Thoracic aorta (tissue), 2 donors: ENCODE measurements around the gene LDLRAD2. TPM values are rescaled to one million over a fixed set of nuclear protein-coding genes. Genes with fewer than 3 reads are reported as not detected.

Experiments used
- ATAC-seq: fragments of 150-250 bp; one replicate; pipeline ENCODE4 v1.8.0; 2017; ENCODE audit warnings: low read depth; ENCODE audit not compliant: insufficient number of reproducible peaks, low FRiP score
- DNase-seq: peaks from one replicate; pipeline ENCODE4 v3.0.0-alpha.2; 2020; ENCODE audit warnings: low spot score
- H3K27ac ChIP-seq, 2 donors: fragments of 200-600 bp; sonication (generic); 1 replicate in 1 of 2; 2 replicates in 1 of 2; pipeline ENCODE4 v1.5.1; 2016; ENCODE audit warnings: mild to moderate bottlenecking in 2 of 2, moderate library complexity in 2 of 2
- H3K27me3 ChIP-seq: fragments of 200-600 bp; sonication (generic); replicated peaks from 2 replicates; pipeline ENCODE4 v1.6.0; 2016; ENCODE audit warnings: mild to moderate bottlenecking; ENCODE audit not compliant: insufficient read depth
- H3K36me3 ChIP-seq: fragments of 200-600 bp; sonication (generic); one replicate; pipeline ENCODE4 v1.5.1; 2016
- H3K4me1 ChIP-seq, 2 donors: fragments of 200-600 bp; sonication (generic); 1 replicate in 1 of 2; 2 replicates in 1 of 2; pipeline versions ENCODE4 v1.5.1 to v1.6.0; 2016; ENCODE audit warnings: low read depth in 2 of 2, mild to moderate bottlenecking in 1 of 2; ENCODE audit not compliant: control insufficient read depth in 1 of 2
- H3K4me3 ChIP-seq: fragments of 200-600 bp; sonication (generic); 2 replicates; pipeline ENCODE4 v1.5.1; 2016; ENCODE audit warnings: mild to moderate bottlenecking
- H3K9me3 ChIP-seq: fragments of 200-600 bp; sonication (generic); 2 replicates; pipeline ENCODE4 v1.5.1; 2016
- total RNA-seq, 2 donors: library from RNA; depleted of rRNA; stranded (reverse); fragments of >200 nt; gene quantifications; one replicate each; pipeline versions ENCODE4 v1.1.0 to v1.2.3, GENCODE V29; 2016
- TF ChIP-seq, protein P1 (sequence below): fragments of 200-600 bp; sonication (generic); IDR thresholded peaks from one replicate; pipeline ENCODE4 v1.5.1; 2019; ENCODE audit warnings: antibody characterized with exemption

The LDLRAD2 gene
- total RNA-seq, 2 donors from 2014 or later: 0.27 TPM; not detected in 1

DNA sequence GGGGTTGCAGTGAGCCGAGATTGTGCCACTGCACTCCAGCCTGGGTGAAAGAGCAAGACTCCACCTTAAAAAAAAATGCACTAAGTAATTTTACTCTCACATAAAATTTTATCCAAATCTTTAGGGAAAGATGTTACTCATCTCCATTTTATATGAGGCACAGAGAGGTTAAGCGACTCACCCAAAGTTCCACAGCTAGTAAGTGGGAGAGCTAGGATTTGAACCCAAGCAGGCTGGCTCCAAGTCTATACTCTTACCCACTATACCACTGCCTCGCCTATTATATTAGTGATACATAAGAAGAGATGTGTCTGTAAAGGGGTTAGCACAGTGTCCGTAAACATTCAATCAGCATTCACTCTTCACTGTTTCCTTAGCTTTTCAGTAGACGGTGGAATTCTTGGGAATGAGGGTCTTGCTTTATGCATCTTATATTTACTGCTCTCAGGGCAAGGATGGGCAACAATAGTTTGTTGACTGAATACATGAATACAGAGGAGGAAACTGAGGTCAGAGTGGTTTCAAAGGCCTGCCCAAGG, 15.1 kb downstream of the LDLRAD2 start:
- Histone ChIP-seq H3K27me3 (no peaks in the 10 kb centered on the region), H3K27ac (no peak overlapping the region), H3K4me3 (no peak overlapping the region), H3K4me1 (no peaks in the 10 kb centered on the region), H3K36me3 (peaks cover 84% of the 10 kb centered on the region), H3K9me3 (no peaks in the 10 kb centered on the region)
- TF ChIP-seq, protein P1, sequence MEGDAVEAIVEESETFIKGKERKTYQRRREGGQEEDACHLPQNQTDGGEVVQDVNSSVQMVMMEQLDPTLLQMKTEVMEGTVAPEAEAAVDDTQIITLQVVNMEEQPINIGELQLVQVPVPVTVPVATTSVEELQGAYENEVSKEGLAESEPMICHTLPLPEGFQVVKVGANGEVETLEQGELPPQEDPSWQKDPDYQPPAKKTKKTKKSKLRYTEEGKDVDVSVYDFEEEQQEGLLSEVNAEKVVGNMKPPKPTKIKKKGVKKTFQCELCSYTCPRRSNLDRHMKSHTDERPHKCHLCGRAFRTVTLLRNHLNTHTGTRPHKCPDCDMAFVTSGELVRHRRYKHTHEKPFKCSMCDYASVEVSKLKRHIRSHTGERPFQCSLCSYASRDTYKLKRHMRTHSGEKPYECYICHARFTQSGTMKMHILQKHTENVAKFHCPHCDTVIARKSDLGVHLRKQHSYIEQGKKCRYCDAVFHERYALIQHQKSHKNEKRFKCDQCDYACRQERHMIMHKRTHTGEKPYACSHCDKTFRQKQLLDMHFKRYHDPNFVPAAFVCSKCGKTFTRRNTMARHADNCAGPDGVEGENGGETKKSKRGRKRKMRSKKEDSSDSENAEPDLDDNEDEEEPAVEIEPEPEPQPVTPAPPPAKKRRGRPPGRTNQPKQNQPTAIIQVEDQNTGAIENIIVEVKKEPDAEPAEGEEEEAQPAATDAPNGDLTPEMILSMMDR: no peak
- no peak for ATAC-seq
- no peak for DNase-seq

DNA sequence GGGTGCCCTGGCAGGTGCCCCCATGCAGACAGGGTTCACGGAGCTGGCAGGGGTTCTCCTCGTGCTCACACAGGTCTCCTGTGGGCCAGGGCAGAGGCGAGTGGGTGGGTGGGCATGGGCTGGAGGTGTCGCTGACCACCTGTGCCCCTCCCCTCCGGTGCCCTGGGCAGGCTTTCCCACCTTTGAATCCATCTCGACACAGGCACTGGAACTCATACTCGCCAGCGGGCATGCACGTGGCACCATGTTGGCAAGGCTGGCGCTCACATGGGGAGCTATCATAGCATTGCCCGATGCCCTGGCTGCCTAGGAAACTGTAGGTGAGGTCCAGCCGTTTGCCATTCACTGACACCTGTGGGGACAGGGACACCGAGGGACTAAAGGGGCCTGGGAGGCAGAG, 16.0 kb downstream of the LDLRAD2 start:
- no peaks in the 10 kb centered on the region for H3K4me1 ChIP-seq
- ATAC-seq (no peak), DNase-seq (no peak)
- H3K36me3 ChIP-seq: peaks cover 84% of the 10 kb centered on the region
- no peaks in the 10 kb centered on the region for H3K27me3 ChIP-seq
- no peak overlapping the region for H3K4me3 ChIP-seq
- TF ChIP-seq, protein P1: no peak
- no peaks in the 10 kb centered on the region for H3K9me3 ChIP-seq
- no peak overlapping the region for H3K27ac ChIP-seq

DNA sequence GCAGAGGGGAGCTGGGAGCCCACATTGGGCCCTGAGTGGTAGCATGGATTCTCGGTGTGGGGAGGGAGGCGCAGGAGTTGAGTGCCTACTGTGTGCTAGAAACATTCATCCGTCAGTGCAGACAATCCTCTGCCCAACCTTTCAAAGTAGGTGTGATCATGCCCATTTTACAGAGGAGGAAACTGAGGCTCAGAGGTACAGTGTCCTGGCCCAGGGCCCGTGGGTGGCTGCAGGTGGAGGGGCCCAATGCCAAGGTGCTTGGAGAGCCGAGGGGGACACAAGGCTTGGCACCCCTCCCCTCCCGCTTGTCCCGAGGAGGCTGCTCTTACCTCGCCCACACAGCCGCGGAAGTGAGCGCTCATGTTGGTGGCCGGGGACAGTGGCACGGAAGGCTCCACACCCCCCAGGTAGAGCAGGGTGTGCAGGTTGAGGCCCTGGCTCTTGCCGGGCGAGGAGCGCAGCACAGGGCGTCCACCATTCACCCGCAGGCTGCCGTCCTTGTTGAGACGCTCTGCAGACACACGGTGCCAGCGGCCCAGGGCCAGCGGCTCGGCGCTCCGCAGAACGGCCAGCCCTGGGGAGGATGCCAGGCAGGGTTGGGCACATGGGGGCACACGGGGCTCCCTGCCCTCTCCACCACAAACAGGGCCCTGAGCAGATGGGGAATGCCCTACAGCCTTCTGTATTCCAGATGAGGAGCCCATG, 16.6 kb downstream of the LDLRAD2 start:
- H3K4me3 ChIP-seq: no peak overlapping the region
- H3K9me3 ChIP-seq: no peaks in the 10 kb centered on the region
- ATAC-seq (no peak), DNase-seq (no peak)
- TF ChIP-seq, protein P1: no peak
- no peak overlapping the region for H3K27ac ChIP-seq
- H3K27me3 ChIP-seq: no peaks in the 10 kb centered on the region
- peaks cover 89% of the 10 kb centered on the region for H3K36me3 ChIP-seq
- H3K4me1 ChIP-seq: no peaks in the 10 kb centered on the region

DNA sequence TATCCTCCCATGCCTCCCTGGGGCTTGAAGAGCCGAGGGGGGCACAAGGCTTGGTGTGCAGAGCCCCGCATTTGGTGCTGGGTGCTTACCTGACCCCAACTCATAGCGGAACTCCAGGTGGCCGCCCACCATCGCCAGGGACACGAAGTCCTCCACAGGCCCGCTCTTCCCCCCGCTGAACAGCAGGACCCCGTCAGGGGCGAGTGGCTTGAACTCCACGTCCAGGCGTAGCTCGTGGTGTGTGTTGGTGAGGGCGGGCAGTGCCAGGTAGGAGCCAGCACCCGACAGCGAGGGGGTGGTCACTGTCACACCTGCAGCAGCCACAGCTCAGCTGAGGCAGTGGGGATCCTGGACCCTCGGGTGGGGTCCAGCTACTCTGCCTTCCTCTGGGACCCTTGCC, 17.2 kb downstream of the LDLRAD2 start:
- no peaks in the 10 kb centered on the region for H3K4me1 ChIP-seq
- H3K36me3 ChIP-seq: peaks cover 89% of the 10 kb centered on the region
- no peak for DNase-seq
- TF ChIP-seq, protein P1: no peak
- no peaks in the 10 kb centered on the region for H3K9me3 ChIP-seq
- no peak overlapping the region for H3K4me3 ChIP-seq
- no peak for ATAC-seq
- H3K27me3 ChIP-seq: no peaks in the 10 kb centered on the region
- H3K27ac ChIP-seq: no peak overlapping the region

GRCh38 chr1:21830792-21831453, 18.9 kb downstream of the LDLRAD2 start:
- TF ChIP-seq, protein P1: no peak
- H3K36me3 ChIP-seq: peaks cover 95% of the 10 kb centered on the region
- H3K4me1 ChIP-seq: no peaks in the 10 kb centered on the region
- ATAC-seq (no peak), DNase-seq (no peak)
- H3K4me3 ChIP-seq: no peak overlapping the region
- H3K27me3 ChIP-seq: no peaks in the 10 kb centered on the region
- H3K27ac ChIP-seq: no peak overlapping the region
- H3K9me3 ChIP-seq: no peaks in the 10 kb centered on the region
